ENCODE measurements around the gene ARHGAP25. TPM values are rescaled to one million over a fixed set of nuclear protein-coding genes. Genes with fewer than 3 reads are reported as not detected.

The ARHGAP25 gene
- total RNA-seq, 1 experiment from 2014 or later: 0.27 TPM

- intact Hi-C loops (cut with micrococcal nuclease): no loop called here
- Histone ChIP-seq H3K9ac (ENCODE audit: low read length) (no peak overlapping the region), H3K9me3 (ENCODE audit: control insufficient read depth in 1 of 2, insufficient read depth in 1 of 2, low read depth in 1 of 2, low read length in 2 of 2) (no peaks in the 10 kb centered on the region), H2AFZ (ENCODE audit: low read depth, low read length, poor library complexity, severe bottlenecking) (no peak overlapping the region), H3K4me2 (ENCODE audit: low read length) (no peak overlapping the region), H3K79me2 (ENCODE audit: insufficient read depth, low read length) (no peaks in the 10 kb centered on the region), H3K9me2 (ENCODE audit: insufficient read depth) (no peaks in the 10 kb centered on the region), H3K4me1 (ENCODE audit: control insufficient read depth in 1 of 2, insufficient read depth in 2 of 2, low read length in 2 of 2) (no peaks in the 10 kb centered on the region), H4K20me1 (ENCODE audit: insufficient read depth) (no peaks in the 10 kb centered on the region), H3K27ac (ENCODE audit: low read depth, low read length) (no peak overlapping the region), H3K27me3 (ENCODE audit: insufficient read depth, low read length) (no peaks in the 10 kb centered on the region), H3K4me3 (replicated peaks in 1 of 2; ENCODE audit: low read depth in 1 of 2, low read length in 2 of 2) (no peak overlapping the region), H3K36me3 (ENCODE audit: control insufficient read depth in 1 of 2, insufficient read depth in 2 of 2, low read length in 2 of 2) (no peaks in the 10 kb centered on the region)
- ChIA-PET CTCF (interaction anchor here (1.2 kb wide), 1 partner anchor 180 kb away, joined by 4 read pairs; no protein-coding TSS in a partner anchor), POLR2A (no interaction called here), RAD21 (ENCODE audit: low non-redundant PET in 1 of 2, low total read pairs in 2 of 2, uncharacterized antibody in 2 of 2, unreplicated experiment in 2 of 2) (no interaction called here)
- no peak for ATAC-seq
- TF ChIP-seq CEBPB (IDR thresholded peaks at IDR 0.05; ENCODE audit: low read depth) (no peak), POLR2AphosphoS5 (IDR thresholded peaks at IDR 0.05; ENCODE audit: low read depth, low read length) (no peak), ZBTB33 (IDR thresholded peaks at IDR 0.05; ENCODE audit: extremely low read depth, insufficient replicate concordance, low read length) (no peak)
- DNase-seq (ENCODE audit: low read depth, low spot score): no peak
- no TSS peak for BruUV-seq (replicated peaks)
Observed at GRCh38 chr2:68745006-68745405, 10.4 kb downstream of the ARHGAP25 start.

- RAD21 ChIA-PET (ENCODE audit: low non-redundant PET in 1 of 2, low total read pairs in 2 of 2, uncharacterized antibody in 2 of 2, unreplicated experiment in 2 of 2): no interaction called here
- no peaks in the 10 kb centered on the region for H3K36me3 ChIP-seq (ENCODE audit: control insufficient read depth in 1 of 2, insufficient read depth in 2 of 2, low read length in 2 of 2)
Observed at GRCh38 chr2:68746408-68746807, 11.8 kb downstream of the ARHGAP25 start.

More at GRCh38 chr2:68746408-68746807, 11.8 kb downstream of the ARHGAP25 start:
- intact Hi-C loops (cut with micrococcal nuclease): no loop called here
- BruUV-seq (replicated peaks): no TSS peak
- no peaks in the 10 kb centered on the region for H3K27me3 ChIP-seq (ENCODE audit: insufficient read depth, low read length)
- POLR2A ChIA-PET: no interaction called here
- CTCF ChIA-PET: interaction anchor here (0.9 kb wide), 1 partner anchor 10 kb away, joined by 3 read pairs; no protein-coding TSS in a partner anchor
- H3K27ac ChIP-seq (ENCODE audit: low read depth, low read length): no peak overlapping the region
- no peaks in the 10 kb centered on the region for H3K9me2 ChIP-seq (ENCODE audit: insufficient read depth)
- ATAC-seq (no peak), DNase-seq (ENCODE audit: low read depth, low spot score) (no peak)
- H3K9me3 ChIP-seq (ENCODE audit: control insufficient read depth in 1 of 2, insufficient read depth in 1 of 2, low read depth in 1 of 2, low read length in 2 of 2): no peaks in the 10 kb centered on the region
- H2AFZ ChIP-seq (ENCODE audit: low read depth, low read length, poor library complexity, severe bottlenecking): no peak overlapping the region
- no peaks in the 10 kb centered on the region for H3K79me2 ChIP-seq (ENCODE audit: insufficient read depth, low read length)
- H4K20me1 ChIP-seq (ENCODE audit: insufficient read depth): no peaks in the 10 kb centered on the region
- H3K4me1 ChIP-seq (ENCODE audit: control insufficient read depth in 1 of 2, insufficient read depth in 2 of 2, low read length in 2 of 2): no peaks in the 10 kb centered on the region
- H3K4me2 ChIP-seq (ENCODE audit: low read length): no peak overlapping the region
- H3K4me3 ChIP-seq (replicated peaks in 1 of 2; ENCODE audit: low read depth in 1 of 2, low read length in 2 of 2): no peak overlapping the region
- TF ChIP-seq SIN3A (IDR thresholded peaks at IDR 0.05; ENCODE audit: low read depth) (no peak), EZH2 (IDR thresholded peaks at IDR 0.05) (no peak)
- H3K9ac ChIP-seq (ENCODE audit: low read length): no peak overlapping the region
